ENCODE data around the gene GATA2. TPM values are rescaled to one million over a fixed set of nuclear protein-coding genes. Genes with fewer than 3 reads are reported as not detected.

Gene GATA2
- total and polyA plus RNA-seq, 2 of the 8 experiments (the other 6 are each of a cell fraction or from before 2014, with no cell fraction given), result 0.03 to 0.30 TPM

DNA sequence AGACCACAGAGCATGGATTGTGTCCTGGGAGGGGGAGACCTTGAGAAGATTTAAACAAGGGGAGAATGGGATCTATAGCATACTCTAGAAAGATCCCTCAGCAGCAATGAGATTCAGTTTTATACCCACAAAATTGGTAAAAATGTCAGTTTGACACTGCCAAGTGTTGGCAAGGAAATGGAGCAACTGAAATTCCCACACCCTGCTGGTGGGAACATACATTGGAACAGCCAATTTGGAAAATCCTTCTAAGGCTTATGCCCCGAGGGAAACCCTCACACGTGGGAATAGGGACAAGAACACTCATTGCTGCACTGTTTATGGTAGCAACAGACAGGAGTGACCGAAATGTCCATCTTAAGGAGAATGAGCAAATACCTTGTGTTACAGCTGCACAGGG is 21.3 kb downstream of the GATA2 start:
- POLR2A ChIA-PET (ENCODE audit: partially characterized antibody), result no interaction called here
- Histone ChIP-seq H4K91ac (replicated peaks; ENCODE audit: insufficient read length, low read length) (no peak overlapping the region), H3K56ac (replicated peaks; ENCODE audit: insufficient read length, low read depth, low read length) (no peak overlapping the region), H2BK5ac (ENCODE audit: low read depth, low read length) (no peak overlapping the region), H3K27ac (ENCODE audit: low read depth, low read length) (no peak overlapping the region), H3K23ac (ENCODE audit: insufficient read length) (no peak overlapping the region), H2BK15ac (ENCODE audit: low read length) (no peak overlapping the region), H3K14ac (ENCODE audit: insufficient read length) (no peak overlapping the region), H3K9ac (replicated peaks in 1 of 4; ENCODE audit: extremely low read depth in 1 of 4, low read depth in 3 of 4, low read length in 3 of 4) (no peak overlapping the region; a peak in 1 of 7 replicates), H3K18ac (ENCODE audit: extremely low read depth, low read length) (no peak overlapping the region), H2AK5ac (ENCODE audit: low read depth, low read length) (no peak overlapping the region), H2AFZ (ENCODE audit: low read length) (no peak overlapping the region), H4K8ac (ENCODE audit: extremely low read depth, insufficient read depth, low read length) (no peak overlapping the region), H4K5ac (ENCODE audit: insufficient read length, low read depth, low read length) (no peak overlapping the region), H2BK12ac (ENCODE audit: low read depth, low read length) (no peak overlapping the region), H3K9me3 (ENCODE audit: insufficient read depth in 2 of 2, low read depth in 1 of 2, low read length in 1 of 2) (no peaks in the 10 kb centered on the region), H3K4me2 (ENCODE audit: insufficient read depth in 1 of 2, low read depth in 2 of 2, low read length in 2 of 2) (no peak overlapping the region), H2BK120ac (replicated peaks; ENCODE audit: low read depth, low read length) (no peak overlapping the region), H3K27me3 (replicated peaks in 1 of 4; ENCODE audit: control insufficient read depth in 3 of 4, extremely low read depth in 1 of 4, insufficient read depth in 3 of 4, low read length in 3 of 4) (peaks cover 32 to 72% (median 67%) of the 10 kb centered on the region in 4 experiments), H3K36me3 (ENCODE audit: control insufficient read depth in 2 of 4, insufficient read depth in 4 of 4, low read length in 3 of 4) (no peaks in the 10 kb centered on the region), H3K79me2 (ENCODE audit: control insufficient read depth in 1 of 2, insufficient read depth in 2 of 2, low read length in 2 of 2) (no peaks in the 10 kb centered on the region), H3K79me1 (ENCODE audit: low read depth, low read length) (no peaks in the 10 kb centered on the region; the same call in 1 of the 2 replicates), H2BK20ac (ENCODE audit: low read length) (no peak overlapping the region), H4K20me1 (replicated peaks in 1 of 2; ENCODE audit: control insufficient read depth in 1 of 2, insufficient read depth in 2 of 2, low read length in 2 of 2) (peaks cover 2 to 3% of the 10 kb centered on the region in 2 experiments), H3K23me2 (ENCODE audit: low read depth, low read length) (peaks cover 2% of the 10 kb centered on the region; the same call in 1 of the 2 replicates), H3K4ac (replicated peaks; ENCODE audit: insufficient read length, low read depth, low read length) (no peak overlapping the region), H3K4me1 (replicated peaks in 1 of 4; ENCODE audit: control insufficient read depth in 3 of 4, insufficient read depth in 4 of 4, low read length in 3 of 4) (peaks cover 0 to 17% (median 4%) of the 10 kb centered on the region in 4 experiments; a peak in 5 of 7 replicates), H3K4me3 (ENCODE audit: extremely low read depth in 1 of 4, insufficient read depth in 2 of 4, low read depth in 3 of 4, low read length in 4 of 4) (no peak overlapping the region)
- no peak for FAIRE-seq
- no peak for DNase-seq (ENCODE audit: low read depth in 1 of 2, low spot score in 2 of 2)
- WGBS, 2 experiments (ENCODE audit: extremely low coverage in 1 of 2, insufficient coverage in 1 of 2, insufficient read length in 1 of 2, insufficient replicate concordance in 2 of 2, low coverage in 1 of 2, low lambda C conversion rate in 2 of 2, missing lambda C conversion rate in 1 of 2), result 84% methylated on average over 3 of the region's 3 CpGs; no CpG with 5 or more reads in 1 of the 2 experiments
- CTCF ChIA-PET (ENCODE audit: partially characterized antibody), result interaction anchor here (1.0 to 1.9 kb wide), 5 partner anchors 8 to 37 kb away, joined by 3 to 11 read pairs (median 5); no protein-coding TSS in a partner anchor
- TF ChIP-seq FOSL1 (IDR thresholded peaks at IDR 0.05; ENCODE audit: insufficient read depth, low read depth, low read length) (no peak), POLR2A (IDR thresholded peaks at IDR 0.05; ENCODE audit: control extremely low read depth in 1 of 2, low read depth in 2 of 2, low read length in 2 of 2) (no peak), RFX5 (IDR thresholded peaks at IDR 0.05; ENCODE audit: borderline replicate concordance, low read depth, low read length) (no peak), SP1 (IDR thresholded peaks at IDR 0.05; ENCODE audit: low read depth, low read length) (no peak), NANOG (IDR thresholded peaks at IDR 0.05; ENCODE audit: insufficient read depth, low read depth, low read length, poor library complexity, severe bottlenecking) (no peak), RXRA (IDR thresholded peaks at IDR 0.05; ENCODE audit: insufficient read depth, low read depth, low read length) (no peak), CHD2 (IDR thresholded peaks at IDR 0.05; ENCODE audit: low read length) (no peak), KDM1A (IDR thresholded peaks at IDR 0.05; ENCODE audit: borderline replicate concordance, low read length) (no peak), ZNF274 (IDR thresholded peaks at IDR 0.05; ENCODE audit: borderline replicate concordance, extremely low read depth, low read length) (no peak), SP2 (IDR thresholded peaks at IDR 0.05; ENCODE audit: low read length) (no peak), HDAC6 (IDR thresholded peaks at IDR 0.05; ENCODE audit: low read depth, low read length) (no peak), SAP30 (IDR thresholded peaks at IDR 0.05; ENCODE audit: insufficient read depth, insufficient replicate concordance, low read length) (no peak), TAF7 (optimal IDR thresholded peaks at IDR 0.05; ENCODE audit: borderline replicate concordance, low read depth, low read length) (no peak), BCL11A (IDR thresholded peaks at IDR 0.05; ENCODE audit: low read depth in 2 of 2, low read length in 2 of 2) (no peak), PHF8 (conservative IDR thresholded peaks at IDR 0.05; ENCODE audit: low read depth, low read length) (no peak)
